Fibroblast of skin of right biceps (primary cell): ENCODE results near the gene BIVM.
"Not testable (repeated sequence)": the region's sequence is repeated elsewhere in the genome, so short reads cannot be mapped to it uniquely, and the experiment has no call there.

Source experiments
- DNase-seq: peaks from one replicate; pipeline ENCODE4 v3.0.0-alpha.2; 2013

BIVM gene

GRCh38 chr13:102798581-102799425, at the start of gene BIVM, which contains the start of gene POGLUT2:
BIVM (plus strand) TSS chr13:102799119; CDS start chr13:102807268, 8,149 bp downstream.
POGLUT2 (minus strand) TSS chr13:102798976; CDS start chr13:102798670, 306 bp downstream.
- DNase-seq: peak; percentile 92

DNA sequence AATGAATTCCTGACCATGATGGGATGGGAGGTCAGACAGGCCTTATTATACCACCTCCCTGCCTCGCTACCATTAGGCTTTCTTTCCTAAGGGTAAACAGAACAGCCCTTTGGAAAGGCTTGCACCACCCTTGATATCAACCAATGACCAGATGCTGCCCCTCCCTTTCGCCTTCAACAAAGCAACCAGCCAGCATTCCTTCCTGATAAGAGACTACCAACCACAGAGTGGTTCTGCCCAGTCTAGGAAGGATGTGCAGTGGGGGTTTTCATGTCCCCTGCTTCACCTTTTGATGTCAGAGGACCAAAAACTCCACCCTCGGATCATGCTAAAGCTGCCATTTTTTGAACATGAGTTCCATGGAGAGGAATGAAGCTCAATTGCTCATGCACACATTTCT, 47.0 kb upstream of the BIVM start:
- DNase-seq: no peak

- no peak for DNase-seq
Measured at GRCh38 chr13:102757006-102757405, 41.9 kb upstream of the BIVM start.

- no peak for DNase-seq
Measured at GRCh38 chr13:102758842-102759241, 40.1 kb upstream of the BIVM start.

DNA sequence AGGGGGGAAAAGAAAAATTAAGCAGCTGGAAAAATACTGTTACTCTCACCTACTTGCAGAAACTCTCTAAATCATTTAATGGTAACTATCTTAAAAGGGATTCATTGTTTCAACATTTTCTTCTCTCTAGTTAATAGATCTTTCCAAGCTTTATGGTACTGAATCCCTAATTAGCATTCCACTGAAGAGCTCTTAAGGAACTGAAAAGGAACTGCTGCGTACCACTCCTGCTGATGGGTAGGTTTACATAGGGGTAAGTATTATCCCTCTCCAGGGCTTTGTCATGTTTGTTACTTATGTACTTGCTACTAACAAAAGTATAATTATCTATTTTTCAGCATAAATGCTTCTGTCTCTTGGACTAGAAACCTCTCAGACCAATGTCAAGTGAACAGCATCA, 37.8 kb upstream of the BIVM start:
- no peak for DNase-seq

GRCh38 chr13:102763741-102764140, 35.2 kb upstream of the BIVM start:
- DNase-seq: no peak

- DNase-seq: no peak
Measured at GRCh38 chr13:102768909-102769308, 30.0 kb upstream of the BIVM start.

DNA sequence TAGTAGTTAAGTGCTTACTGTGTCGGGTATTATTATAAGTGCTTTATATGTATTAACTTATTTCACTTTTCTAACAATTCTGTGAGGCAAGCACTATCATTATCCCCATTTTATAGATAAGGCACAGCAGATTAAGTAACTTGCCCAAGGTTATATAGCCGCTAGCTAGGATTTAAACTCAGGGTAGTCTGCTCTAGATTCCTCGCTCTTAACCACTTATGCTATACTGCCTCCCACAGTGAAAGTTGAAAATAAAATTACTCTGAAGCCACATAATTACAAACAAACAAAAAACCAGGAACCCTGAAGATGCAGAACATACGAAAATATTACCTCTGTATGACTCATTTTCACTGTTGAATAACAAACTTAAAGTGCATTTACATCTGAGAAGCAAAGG, 29.2 kb upstream of the BIVM start:
- DNase-seq: no peak

DNA sequence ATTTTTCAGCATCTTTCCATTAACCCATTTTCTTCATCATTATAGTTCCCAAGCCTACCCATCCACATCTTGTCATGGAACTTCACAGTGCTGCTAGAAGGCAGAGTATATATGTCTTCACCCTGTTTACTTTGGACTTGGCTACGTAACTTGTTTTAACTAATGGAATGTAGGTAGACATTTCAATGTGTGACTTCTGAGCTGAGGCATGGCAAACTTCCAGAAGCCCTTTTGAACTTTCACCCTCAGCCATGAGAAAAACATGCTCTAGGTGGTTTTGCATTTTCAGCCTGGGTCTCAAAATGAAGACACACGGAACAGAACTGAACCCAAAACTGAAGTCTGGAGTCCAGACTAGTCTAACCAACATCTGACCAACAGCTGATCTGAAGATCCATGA, 28.5 kb upstream of the BIVM start:
- DNase-seq: peak; percentile 6

DNA sequence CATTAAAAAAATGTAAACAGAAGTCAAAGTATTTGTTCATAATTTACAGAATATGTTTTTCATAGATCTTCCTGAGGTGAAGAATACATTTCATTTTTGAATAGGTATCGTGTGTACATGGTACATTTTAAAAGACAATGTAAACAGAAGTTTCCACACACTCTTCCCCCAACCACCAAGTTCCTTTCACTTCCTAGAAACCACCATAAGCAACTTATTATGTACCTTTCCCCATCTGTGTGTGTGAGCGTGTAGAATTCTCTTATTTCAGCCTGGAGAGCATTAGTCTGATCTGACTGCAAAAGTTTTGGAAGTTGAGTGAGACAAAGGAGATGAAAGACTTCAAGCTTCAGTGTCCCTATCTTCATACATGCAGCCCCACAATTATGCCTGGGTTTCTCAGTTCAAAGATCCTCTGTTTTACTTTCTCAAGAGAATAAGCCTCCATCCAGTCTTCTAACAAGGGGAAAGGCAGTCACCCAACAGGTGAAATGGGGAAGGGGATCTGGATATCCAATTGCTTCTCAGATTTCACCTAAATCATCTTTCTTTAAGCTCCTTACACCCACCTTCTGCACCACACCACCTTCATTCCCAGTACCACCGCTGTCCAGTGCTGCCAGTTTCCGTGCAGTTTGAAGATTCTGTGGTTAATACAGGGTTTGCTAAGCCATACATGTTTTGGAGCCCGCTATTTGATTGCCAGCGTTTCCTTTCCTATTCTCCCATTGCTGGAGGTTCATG, 27.4 kb upstream of the BIVM start:
- DNase-seq: no peak

GRCh38 chr13:102772042-102772425, 26.9 kb upstream of the BIVM start:
- no peak for DNase-seq

- DNase-seq: peak; percentile 89
Measured at GRCh38 chr13:102773441-102774213, 25.3 kb upstream of the BIVM start, which contains the start of gene TEX30. TEX30 (minus strand) TSS chr13:102773786; CDS start chr13:102770026, 3,760 bp downstream.

- DNase-seq: no peak
Measured at GRCh38 chr13:102774214-102774568, 24.7 kb upstream of the BIVM start.

GRCh38 chr13:102774591-102775520, 24.1 kb upstream of the BIVM start:
- no peak for DNase-seq

GRCh38 chr13:102776271-102776670, 22.6 kb upstream of the BIVM start:
- no peak for DNase-seq

DNA sequence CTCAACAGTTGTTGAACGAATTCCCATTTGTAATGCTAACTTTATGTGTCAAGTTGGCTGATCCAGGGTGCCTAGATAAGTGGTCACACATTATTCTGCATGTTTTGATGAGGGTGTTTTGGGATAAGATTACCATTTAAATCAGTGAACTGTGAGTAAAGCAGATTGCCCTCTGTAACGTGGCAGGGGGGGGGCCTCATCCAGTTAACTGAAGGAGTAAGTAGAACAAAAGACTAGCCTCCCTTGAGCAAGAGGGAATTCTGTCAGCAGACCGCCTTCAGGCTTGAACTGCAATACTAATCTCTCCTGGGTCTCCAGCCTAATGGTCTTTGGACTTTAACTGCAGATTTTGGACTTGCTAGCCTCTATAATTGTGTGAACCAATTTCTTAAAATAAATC, 21.2 kb upstream of the BIVM start:
- DNase-seq: no peak

- no peak for DNase-seq
Measured at GRCh38 chr13:102779436-102780159, 19.3 kb upstream of the BIVM start.

GRCh38 chr13:102780656-102781055, 18.3 kb upstream of the BIVM start:
- DNase-seq: not testable (repeated sequence)

- no peak for DNase-seq
Measured at GRCh38 chr13:102781591-102781990, 17.3 kb upstream of the BIVM start.

GRCh38 chr13:102784483-102784882, 14.4 kb upstream of the BIVM start:
- DNase-seq: no peak

DNA sequence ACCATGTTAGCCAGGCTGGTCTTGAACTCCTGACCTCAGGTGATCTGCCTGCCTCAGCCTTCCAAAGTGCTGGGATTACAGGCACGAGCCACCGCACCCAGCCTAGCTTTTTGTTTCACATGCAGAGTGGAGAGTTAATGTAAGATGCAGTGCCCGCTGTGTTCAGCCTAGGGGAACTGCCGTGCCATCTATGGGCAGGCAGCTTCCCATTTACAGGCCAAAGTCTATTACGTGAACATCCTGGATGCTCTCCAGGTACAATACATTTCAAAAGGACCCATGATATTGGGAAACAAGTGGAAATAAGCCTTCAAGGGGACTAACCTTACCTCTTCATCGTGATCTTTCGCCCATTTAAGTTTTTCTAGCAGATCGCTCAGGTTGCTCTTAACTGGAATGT, 10.2 kb upstream of the BIVM start:
- no peak for DNase-seq
